SKM-1 (cell line): ENCODE data around the gene SPATA2L.

Experiments used
- DNase-seq: peaks from one replicate; lab custom pipeline; 2025; ENCODE audit not compliant: unreplicated experiment; lab: John Stamatoyannopoulos, UW

Gene SPATA2L

GRCh38 chr16:89729863-89730593 lies 28.5 kb upstream of the SPATA2L start:
- DNase-seq: no peak

GRCh38 chr16:89729293-89729692 lies 27.8 kb upstream of the SPATA2L start:
- no peak for DNase-seq

DNA sequence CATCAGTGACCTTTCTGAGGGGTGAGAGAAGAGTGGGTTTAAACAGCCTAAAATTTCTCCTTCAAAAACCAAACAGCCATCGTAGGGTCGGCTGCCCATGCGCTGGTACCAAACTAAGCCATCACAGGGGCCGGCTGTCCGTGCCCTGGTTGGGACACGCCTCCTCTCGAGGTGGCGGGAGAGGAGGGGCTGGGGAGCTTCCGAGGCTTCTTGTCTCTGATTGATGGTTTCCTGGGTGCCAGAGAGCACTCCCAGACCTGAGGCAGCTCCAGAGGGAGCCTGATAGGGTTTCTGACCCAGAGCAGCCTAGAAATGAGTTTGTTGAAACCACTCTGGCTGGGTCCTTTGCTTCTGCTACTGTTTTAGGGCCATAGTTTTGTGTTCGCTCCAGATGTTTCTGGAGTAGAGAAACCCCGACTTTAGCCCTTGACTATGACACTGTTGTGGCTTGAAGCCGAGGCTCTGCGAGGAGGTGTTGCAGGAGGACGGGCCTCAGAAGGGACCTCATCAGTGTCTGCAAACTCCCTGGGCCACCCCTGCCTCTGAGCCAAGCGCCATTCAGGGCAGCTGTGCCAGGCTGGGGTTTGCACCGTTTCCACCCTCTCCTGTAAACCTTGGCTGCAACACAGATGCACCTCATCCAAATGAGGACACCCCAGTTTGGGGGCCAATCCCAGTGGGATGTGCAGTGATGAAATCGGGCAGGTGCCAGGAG lies 26.1 kb upstream of the SPATA2L start:
- DNase-seq: no peak

DNA sequence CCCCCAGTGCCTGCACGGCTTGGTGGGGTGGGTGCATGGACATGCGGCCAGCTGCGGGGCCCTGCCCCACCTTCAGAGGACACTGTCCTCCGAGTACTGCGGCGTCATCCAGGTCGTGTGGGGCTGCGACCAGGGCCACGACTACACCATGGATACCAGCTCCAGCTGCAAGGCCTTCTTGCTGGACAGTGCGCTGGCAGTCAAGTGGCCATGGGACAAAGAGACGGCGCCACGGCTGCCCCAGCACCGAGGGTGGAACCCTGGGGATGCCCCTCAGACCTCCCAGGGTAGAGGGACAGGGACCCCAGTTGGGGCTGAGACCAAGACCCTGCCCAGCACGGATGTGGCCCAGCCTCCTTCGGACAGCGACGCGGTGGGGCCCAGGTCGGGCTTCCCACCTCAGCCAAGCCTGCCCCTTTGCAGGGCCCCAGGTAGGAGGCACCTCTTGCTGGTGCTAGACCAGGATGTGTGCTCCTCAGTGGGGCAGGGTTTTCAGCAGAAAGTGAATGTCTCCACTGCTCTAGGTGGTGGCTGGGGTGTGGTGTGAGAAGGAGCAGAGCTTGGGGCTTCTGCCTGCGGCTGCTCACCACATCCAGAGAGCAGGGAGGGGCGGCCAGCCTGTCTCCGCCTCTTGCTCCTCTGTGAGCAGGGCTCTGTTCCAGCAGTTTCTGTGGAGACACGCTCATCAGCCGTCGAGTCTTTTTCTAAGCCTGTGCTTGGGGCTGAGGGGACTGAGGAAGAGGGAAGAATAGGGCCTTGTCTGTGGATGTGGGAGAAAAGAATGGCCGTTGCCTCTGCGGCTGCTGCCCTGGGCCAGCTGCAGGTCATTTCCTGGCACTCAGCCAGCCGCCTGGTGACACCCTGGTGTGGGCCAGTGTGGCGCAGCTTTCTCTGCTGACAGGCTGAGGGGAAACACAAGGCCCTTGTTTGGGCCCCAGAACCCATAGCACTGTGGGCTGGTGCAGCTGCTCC lies 22.1 kb upstream of the SPATA2L start:
- DNase-seq: no peak

DNA sequence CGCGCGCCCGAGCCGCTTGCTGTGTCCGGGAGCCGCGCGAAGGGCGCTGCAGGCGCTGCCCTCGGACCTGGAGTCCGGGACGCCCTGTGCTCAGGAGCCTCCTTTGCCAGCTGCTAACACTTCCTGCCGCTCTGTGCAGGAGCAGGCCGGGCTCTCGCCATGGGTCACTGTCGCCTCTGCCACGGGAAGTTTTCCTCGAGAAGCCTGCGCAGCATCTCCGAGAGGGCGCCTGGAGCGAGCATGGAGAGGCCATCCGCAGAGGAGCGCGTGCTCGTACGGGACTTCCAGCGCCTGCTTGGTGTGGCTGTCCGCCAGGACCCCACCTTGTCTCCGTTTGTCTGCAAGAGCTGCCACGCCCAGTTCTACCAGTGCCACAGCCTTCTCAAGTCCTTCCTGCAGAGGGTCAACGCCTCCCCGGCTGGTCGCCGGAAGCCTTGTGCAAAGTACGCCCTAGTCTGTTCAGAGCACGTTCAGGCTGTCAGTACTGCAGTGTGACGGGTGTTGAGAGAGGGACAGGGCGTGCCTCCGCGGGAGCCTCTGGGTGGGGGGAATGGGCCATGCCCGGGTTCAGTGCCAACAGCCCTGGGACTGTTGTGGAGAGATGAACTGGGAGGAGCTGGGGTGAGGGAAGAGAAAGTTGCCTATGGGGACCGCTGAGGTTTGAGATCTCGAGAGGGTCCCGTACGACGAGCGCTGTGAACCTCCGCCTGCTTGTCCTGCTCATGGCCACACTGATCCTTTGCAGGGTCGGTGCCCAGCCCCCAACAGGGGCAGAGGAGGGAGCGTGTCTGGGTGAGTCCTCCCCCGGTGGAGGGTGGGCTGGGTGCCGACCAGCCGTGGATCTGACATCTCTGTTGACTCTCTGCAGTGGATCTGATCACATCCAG lies 21.1 kb upstream of the SPATA2L start:
- no peak for DNase-seq

DNA sequence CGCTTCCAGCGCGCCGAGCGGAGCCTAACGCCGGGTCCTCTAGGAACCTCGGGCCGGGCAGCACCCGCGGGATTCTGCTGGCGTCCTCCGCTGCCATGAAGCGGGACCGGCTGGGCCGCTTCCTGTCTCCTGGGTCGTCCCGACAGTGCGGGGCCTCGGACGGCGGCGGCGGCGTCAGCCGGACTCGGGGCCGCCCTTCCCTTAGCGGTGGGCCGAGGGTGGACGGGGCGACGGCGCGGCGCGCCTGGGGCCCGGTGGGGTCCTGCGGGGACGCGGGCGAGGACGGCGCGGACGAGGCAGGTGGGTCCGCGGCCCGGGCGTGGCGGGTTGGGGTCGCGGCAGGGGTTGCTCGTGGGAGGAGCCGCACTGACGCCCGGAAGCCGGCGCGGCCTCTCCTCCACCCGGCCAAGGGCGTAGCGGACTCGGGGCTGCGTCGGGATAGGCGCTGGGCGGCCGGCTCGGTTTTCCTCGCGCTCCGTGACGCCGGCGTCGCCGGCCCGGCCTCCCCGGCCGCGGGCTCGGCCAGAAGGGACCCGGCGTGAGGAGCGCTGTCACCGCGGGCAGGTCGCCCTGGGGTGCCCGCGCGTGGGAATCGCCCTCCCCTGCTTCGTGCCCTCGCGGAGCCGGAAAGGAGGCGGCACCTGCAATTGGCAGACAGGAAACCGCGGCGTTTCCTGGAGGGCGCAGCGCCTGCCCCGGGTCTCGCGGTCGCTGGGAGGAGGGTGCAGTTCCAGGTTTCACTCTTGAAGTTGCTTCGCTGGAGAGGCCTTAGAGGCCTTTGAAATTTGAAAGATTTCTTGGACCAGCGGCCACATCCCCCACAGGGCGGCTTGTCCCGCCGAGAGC lies 20.3 kb upstream of the SPATA2L start:
- DNase-seq: peak; percentile 35

GRCh38 chr16:89720813-89721545 lies 19.5 kb upstream of the SPATA2L start, which contains the start of the genes VPS9D1 and ZNF276:
Gene VPS9D1, minus strand, starts transcription at chr16:89720898. Its CDS starts 37 bp downstream, at chr16:89720861.
Gene ZNF276, plus strand, starts transcription at chr16:89721537. Its CDS starts 104 bp downstream, at chr16:89721641.
- peak; percentile 42 for DNase-seq

- no peak for DNase-seq
Measured at GRCh38 chr16:89720551-89720812, 19.0 kb upstream of the SPATA2L start.

GRCh38 chr16:89717688-89718505 lies 16.4 kb upstream of the SPATA2L start:
- DNase-seq: no peak

- no peak for DNase-seq
Measured at GRCh38 chr16:89716916-89717687, 15.6 kb upstream of the SPATA2L start.

- DNase-seq: no peak
Measured at GRCh38 chr16:89716493-89716892, 15.0 kb upstream of the SPATA2L start.

- DNase-seq: no peak
Measured at GRCh38 chr16:89712274-89712781, 10.8 kb upstream of the SPATA2L start.

GRCh38 chr16:89711601-89712273 lies 10.2 kb upstream of the SPATA2L start:
- peak; percentile 16 for DNase-seq

GRCh38 chr16:89710709-89711564 lies 9.4 kb upstream of the SPATA2L start:
- DNase-seq: no peak

GRCh38 chr16:89709716-89710432 lies 8.4 kb upstream of the SPATA2L start:
- no peak for DNase-seq
